Hippocampal formation (tissue), 2 donors: ENCODE results near the gene ZNF440.
A peak's percentile ranks its signal among the peaks of the same experiment; 100 is the strongest.
"Not testable (repeated sequence)": the region's sequence is repeated elsewhere in the genome, so short reads cannot be mapped to it uniquely, and the experiment has no call there.

Source experiments
- DNase-seq, 2 donors: peaks; one replicate each; lab custom pipeline; 2025; lab: John Stamatoyannopoulos, UW

The ZNF440 gene

DNA sequence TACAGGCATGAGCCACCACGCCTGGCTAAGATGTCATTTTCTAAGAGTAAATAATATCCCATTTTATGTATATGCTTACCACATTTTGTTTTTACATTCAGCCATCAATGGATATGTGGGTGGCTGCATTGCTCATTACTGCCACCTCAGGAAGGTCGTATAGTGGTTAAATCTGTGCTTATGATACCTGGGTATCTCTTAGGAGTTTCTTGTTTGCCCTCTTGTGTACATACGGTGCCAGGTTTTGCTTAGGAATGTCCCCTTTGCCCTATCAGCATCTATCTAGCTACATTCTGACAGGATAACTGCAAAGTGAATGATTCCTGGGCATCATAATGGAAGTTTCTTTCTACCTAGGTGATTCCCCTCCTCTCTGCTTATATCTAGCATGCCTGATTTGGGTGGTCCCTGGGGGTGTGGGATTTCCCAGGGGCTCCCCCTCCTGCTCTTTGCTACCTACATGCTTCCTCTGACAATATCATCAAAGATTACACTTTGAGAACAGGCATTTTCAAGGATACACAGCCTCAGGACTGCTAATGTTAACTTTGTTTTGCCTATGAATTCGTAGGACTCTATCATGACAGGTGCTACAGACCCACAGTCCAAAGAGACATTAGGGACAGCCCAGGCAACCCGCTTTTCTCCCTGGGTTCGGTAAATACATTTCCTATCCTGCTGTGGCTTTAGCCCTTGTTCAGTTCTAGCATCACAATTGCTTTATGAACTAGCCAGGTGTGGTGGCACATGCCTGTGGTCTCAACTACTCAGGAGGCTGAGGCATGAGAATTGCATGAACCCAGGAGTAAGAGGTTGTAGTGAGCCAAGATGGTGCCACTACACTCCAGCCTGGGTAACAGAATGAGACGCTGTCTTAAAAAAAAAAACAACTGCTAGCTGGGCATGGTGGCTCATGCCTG, 15.1 kb downstream of the ZNF440 start:
- DNase-seq, result not testable (repeated sequence)

- DNase-seq, result no peak
These were observed 18.3 kb downstream of the ZNF440 start for GRCh38 chr19:11832253-11832912.

DNA sequence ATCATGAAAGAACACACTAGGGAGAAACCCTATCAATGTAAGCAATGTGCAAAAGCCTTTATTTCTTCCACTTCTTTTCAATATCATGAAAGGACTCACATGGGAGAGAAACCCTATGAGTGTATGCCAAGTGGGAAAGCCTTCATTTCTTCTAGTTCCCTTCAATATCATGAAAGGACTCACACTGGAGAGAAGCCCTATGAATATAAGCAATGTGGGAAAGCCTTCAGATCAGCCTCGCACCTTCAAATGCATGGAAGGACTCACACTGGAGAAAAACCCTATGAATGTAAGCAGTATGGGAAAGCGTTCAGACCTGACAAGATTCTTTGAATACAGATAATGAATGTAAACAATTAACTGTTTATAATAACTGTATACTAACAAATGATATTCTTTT, 19.5 kb downstream of the ZNF440 start:
- no peak for DNase-seq

- DNase-seq, result not testable (repeated sequence)
These were observed 21.6 kb downstream of the ZNF440 start for GRCh38 chr19:11835626-11836066.

DNA sequence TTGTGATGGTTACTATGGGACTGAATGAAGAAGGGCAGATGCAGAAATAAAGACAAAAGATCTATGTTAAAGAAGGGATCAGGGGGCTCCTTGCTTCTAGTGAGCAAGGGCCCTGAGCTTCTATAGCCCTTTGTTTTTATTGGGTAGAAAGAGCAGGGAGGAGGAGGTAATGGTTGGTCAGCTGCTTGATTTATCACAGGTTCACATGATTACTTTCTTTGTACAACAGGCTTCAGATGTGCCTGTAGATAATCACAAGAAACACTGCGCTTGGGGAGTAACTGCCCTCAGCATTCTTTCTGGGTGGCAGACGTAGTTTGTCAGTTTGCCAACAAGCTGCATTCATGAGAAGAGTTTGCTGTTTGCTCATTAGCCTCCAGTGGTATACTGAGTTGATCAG, 29.6 kb downstream of the ZNF440 start:
- DNase-seq, result no peak

- DNase-seq, result not testable (repeated sequence)
These were observed 33.5 kb downstream of the ZNF440 start for GRCh38 chr19:11847615-11848014.

- DNase-seq, result no peak
These were observed 34.1 kb downstream of the ZNF440 start for GRCh38 chr19:11848200-11848593.

- peak; percentile 90 to 91 for DNase-seq
These were observed 34.8 kb downstream of the ZNF440 start, which contains the start of gene ZNF439 for GRCh38 chr19:11848594-11849469. Gene ZNF439 (plus strand): TSS chr19:11848726. CDS start chr19:11848868, 142 bp downstream.

- DNase-seq, result not testable (repeated sequence)
These were observed 36.2 kb downstream of the ZNF440 start for GRCh38 chr19:11850289-11850688.

- no peak for DNase-seq
These were observed 39.3 kb downstream of the ZNF440 start for GRCh38 chr19:11853358-11853757.

DNA sequence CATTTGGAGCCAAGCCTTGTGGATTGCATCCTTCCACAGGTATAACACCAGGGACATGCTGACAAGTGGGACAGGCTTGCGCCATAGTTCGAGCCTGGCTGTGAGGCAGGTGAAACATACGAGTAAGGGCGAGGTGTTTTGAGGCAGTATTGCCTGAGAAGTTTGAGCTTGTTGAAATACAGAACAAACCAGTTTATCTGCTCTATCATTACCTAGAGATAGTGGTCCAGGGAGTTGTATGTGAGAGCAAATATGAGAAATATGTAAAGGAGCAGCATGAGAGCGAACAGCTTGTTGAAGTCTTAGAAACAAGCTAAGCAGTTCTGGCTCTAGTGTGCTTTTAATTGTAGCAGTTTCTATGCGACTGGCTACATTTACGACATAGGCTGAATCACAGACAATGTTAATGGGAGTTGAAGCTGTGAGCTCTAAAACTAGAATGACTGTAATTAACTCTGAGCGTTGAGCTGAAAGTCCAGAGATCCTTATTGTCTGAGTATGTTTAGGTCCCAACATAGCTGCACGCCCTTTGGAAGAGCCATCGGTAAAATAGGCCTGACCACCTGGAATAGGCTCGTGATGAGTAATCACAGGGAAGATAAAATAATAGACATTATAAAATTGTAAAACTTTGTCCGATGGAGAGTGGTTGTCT, 42.6 kb downstream of the ZNF440 start:
- no peak for DNase-seq

DNA sequence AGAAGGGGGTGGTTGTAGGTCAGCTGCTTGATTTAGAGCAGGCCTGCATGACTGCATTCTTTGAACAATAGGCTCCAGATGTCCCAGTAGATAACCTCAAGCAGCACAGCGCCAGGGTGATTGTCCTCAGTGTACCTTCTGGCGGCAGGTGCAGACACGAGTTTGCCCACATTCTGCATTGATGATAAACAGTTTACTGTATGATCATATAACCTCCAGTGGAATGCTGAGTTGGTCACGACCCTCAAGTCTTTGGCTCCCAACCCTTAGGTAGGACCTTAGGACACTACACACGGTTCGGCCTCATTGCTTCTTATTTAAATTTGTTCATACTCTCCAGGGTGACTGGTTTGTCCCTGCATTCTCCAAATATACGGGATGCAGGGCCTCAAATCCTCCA, 46.6 kb downstream of the ZNF440 start:
- DNase-seq, result no peak

DNA sequence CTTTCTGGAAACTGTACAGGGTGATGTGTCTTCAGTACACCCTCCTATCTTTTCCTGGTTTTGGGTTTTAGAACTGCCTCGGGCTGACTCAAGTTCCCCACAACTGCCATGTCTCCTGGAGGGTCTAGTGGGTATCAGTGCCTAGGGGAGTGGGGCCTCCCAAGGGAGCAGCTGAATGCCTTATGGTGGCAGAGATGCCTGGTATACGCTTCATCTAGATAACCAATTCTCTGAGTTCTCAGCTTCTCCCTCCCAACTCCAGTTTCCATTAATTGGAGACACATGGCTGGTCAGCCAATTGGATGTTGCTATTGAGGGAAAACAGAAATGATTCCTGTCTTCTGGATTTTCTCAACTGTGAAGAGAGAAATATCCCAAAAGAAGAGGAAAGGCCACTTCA, 47.2 kb downstream of the ZNF440 start:
- no peak for DNase-seq

GRCh38 chr19:11867766-11868165, 53.7 kb downstream of the ZNF440 start:
- DNase-seq, result not testable (repeated sequence)

GRCh38 chr19:11868188-11868587, 54.1 kb downstream of the ZNF440 start:
- no peak for DNase-seq

DNA sequence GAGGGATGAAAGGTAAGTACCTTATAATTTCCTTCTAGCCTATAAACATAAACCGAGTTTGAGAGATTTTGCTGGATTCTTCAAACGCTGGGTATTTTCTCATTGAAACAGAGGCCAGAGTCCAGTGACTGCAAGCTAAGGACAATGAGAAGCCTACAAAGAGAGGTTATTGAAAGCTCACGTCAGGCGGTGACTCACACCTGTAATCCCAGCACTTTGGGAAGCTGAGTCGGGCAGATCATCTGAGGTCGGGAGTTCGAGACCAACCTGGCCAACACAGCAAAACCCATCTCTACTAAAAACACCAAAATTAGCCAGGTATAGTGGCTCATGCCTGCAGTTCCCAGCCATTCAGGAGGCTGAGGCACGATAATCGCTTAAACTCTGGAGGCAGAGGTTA, 58.6 kb downstream of the ZNF440 start:
- no peak for DNase-seq

- no peak for DNase-seq
These were observed 59.7 kb downstream of the ZNF440 start for GRCh38 chr19:11873762-11874161.

- not testable (repeated sequence) for DNase-seq
These were observed 65.7 kb downstream of the ZNF440 start for GRCh38 chr19:11879687-11880266.

GRCh38 chr19:11880598-11880997, 66.5 kb downstream of the ZNF440 start:
- DNase-seq, result no peak

GRCh38 chr19:11881151-11881800, 67.2 kb downstream of the ZNF440 start:
- peak in 1 of 2 donors; percentile 35 for DNase-seq
